Stimulated activated CD4-positive, alpha-beta T cell treated with anti-CD3 and anti-CD28 coated beads, Interleukin-15, amount 100 ng/mL, for 48 hours (primary cell): Measurements from ENCODE around the gene ID3.

Experiments used
- DNase-seq, 2 donors: peaks; one replicate each; pipeline ENCODE4 v3.0.0-alpha.2; 2020; ENCODE audit warnings: low read depth in 2 of 2

Gene ID3

GRCh38 chr1:23559136-23559984, at the start of gene ID3:
ID3 (minus strand) TSS chr1:23559501; CDS start chr1:23559426, 75 bp downstream.
- DNase-seq = peak; percentile 78 to 87

GRCh38 chr1:23607944-23608343, 48.6 kb upstream of the ID3 start:
- DNase-seq = no peak

- DNase-seq = no peak
Measured at GRCh38 chr1:23601968-23602876, 42.9 kb upstream of the ID3 start.

- DNase-seq = no peak
Measured at GRCh38 chr1:23601135-23601967, 42.0 kb upstream of the ID3 start.

- no peak for DNase-seq
Measured at GRCh38 chr1:23600283-23600682, 41.0 kb upstream of the ID3 start.

- no peak for DNase-seq
Measured at GRCh38 chr1:23599125-23599524, 39.8 kb upstream of the ID3 start.

GRCh38 chr1:23598424-23598823, 39.1 kb upstream of the ID3 start:
- DNase-seq = no peak

- no peak for DNase-seq
Measured at GRCh38 chr1:23597635-23598388, 38.5 kb upstream of the ID3 start.

GRCh38 chr1:23596382-23597358, 37.4 kb upstream of the ID3 start:
- no peak for DNase-seq

GRCh38 chr1:23594927-23595353, 35.6 kb upstream of the ID3 start:
- no peak for DNase-seq

- DNase-seq = no peak
Measured at GRCh38 chr1:23594149-23594907, 35.0 kb upstream of the ID3 start.

GRCh38 chr1:23593556-23594148, 34.4 kb upstream of the ID3 start:
- no peak for DNase-seq

- no peak for DNase-seq
Measured at GRCh38 chr1:23593042-23593521, 33.8 kb upstream of the ID3 start.

GRCh38 chr1:23592209-23592892, 33.0 kb upstream of the ID3 start:
- DNase-seq = no peak

- peak; percentile 58 for DNase-seq
Measured at GRCh38 chr1:23591460-23592208, 32.3 kb upstream of the ID3 start.

GRCh38 chr1:23590058-23590783, 30.9 kb upstream of the ID3 start:
- peak in 1 of 2 donors; percentile 52 for DNase-seq
